Cortex of kidney (tissue), 1 donor: ENCODE results near the gene QSER1.
"Not testable (repeated sequence)": the region's sequence is repeated elsewhere in the genome, so short reads cannot be mapped to it uniquely, and the experiment has no call there.

Experiments used
- DNase-seq: peaks from one replicate; lab custom pipeline; 2025; lab: John Stamatoyannopoulos, UW

Gene QSER1

GRCh38 chr11:32892355-32893092 lies at the start of gene QSER1:
Gene QSER1, plus strand, starts transcription at chr11:32892811. Its CDS starts 315 bp downstream, at chr11:32893126.
- DNase-seq, result no peak

- no peak for DNase-seq
Measured at GRCh38 chr11:32843544-32843943, 49.1 kb upstream of the QSER1 start.

GRCh38 chr11:32847511-32847910 lies 45.1 kb upstream of the QSER1 start:
- DNase-seq, result no peak

GRCh38 chr11:32849761-32850160 lies 42.9 kb upstream of the QSER1 start:
- DNase-seq, result no peak

- no peak for DNase-seq
Measured at GRCh38 chr11:32851251-32851650, 41.4 kb upstream of the QSER1 start.

GRCh38 chr11:32852207-32852606 lies 40.4 kb upstream of the QSER1 start:
- DNase-seq, result no peak

- DNase-seq, result no peak
Measured at GRCh38 chr11:32855601-32856000, 37.0 kb upstream of the QSER1 start.

GRCh38 chr11:32858731-32859130 lies 33.9 kb upstream of the QSER1 start:
- DNase-seq, result no peak

GRCh38 chr11:32861850-32862577 lies 30.6 kb upstream of the QSER1 start:
- no peak for DNase-seq

- DNase-seq, result no peak
Measured at GRCh38 chr11:32864555-32864954, 28.1 kb upstream of the QSER1 start.

GRCh38 chr11:32868752-32869151 lies 23.9 kb upstream of the QSER1 start:
- DNase-seq, result not testable (repeated sequence)

- no peak for DNase-seq
Measured at GRCh38 chr11:32870676-32871075, 21.9 kb upstream of the QSER1 start.

GRCh38 chr11:32874132-32874531 lies 18.5 kb upstream of the QSER1 start:
- no peak for DNase-seq

GRCh38 chr11:32881286-32881685 lies 11.3 kb upstream of the QSER1 start:
- DNase-seq, result no peak

GRCh38 chr11:32883421-32883820 lies 9.2 kb upstream of the QSER1 start:
- no peak for DNase-seq

- no peak for DNase-seq
Measured at GRCh38 chr11:32884023-32884422, 8.6 kb upstream of the QSER1 start.

GRCh38 chr11:32884770-32885384 lies 7.7 kb upstream of the QSER1 start:
- no peak for DNase-seq

- DNase-seq, result no peak
Measured at GRCh38 chr11:32885556-32885955, 7.1 kb upstream of the QSER1 start.

- no peak for DNase-seq
Measured at GRCh38 chr11:32886180-32886579, 6.4 kb upstream of the QSER1 start.

GRCh38 chr11:32887707-32888383 lies 4.8 kb upstream of the QSER1 start:
- DNase-seq, result not testable (repeated sequence)

GRCh38 chr11:32888384-32888710 lies 4.3 kb upstream of the QSER1 start:
- DNase-seq, result not testable (repeated sequence)

- no peak for DNase-seq
Measured at GRCh38 chr11:32888805-32889204, 3.8 kb upstream of the QSER1 start.
